NCI-H2029 (cell line): ENCODE data around the gene ATXN3L.

Experiments
- DNase-seq: peaks from one replicate; lab custom pipeline; 2025; lab: John Stamatoyannopoulos, UW

ATXN3L gene

DNA sequence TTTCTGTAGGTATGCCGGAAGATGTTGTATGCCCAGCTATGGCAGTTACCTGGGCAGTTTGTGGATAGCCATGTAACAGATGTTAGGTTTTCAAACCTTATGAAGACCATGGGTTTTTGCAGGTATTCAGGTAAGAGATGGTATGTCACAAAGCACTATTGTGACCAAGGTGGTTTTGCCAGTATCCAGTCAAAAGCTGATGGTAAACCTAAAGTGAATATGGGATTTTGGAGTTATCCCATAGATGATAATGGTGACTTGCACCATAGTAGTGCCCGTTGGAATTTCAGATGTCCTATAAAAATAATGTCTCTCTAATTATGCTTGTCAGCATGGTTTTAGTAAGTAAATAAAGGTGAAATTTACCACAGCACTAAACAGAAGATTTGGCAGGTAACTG is at the start of gene ATXN3L:
ATXN3L (minus strand) TSS at position 101 of the 400 bp plus-strand sequence. CDS start 119 bp downstream, outside the sequence.
- DNase-seq, result no peak

DNA sequence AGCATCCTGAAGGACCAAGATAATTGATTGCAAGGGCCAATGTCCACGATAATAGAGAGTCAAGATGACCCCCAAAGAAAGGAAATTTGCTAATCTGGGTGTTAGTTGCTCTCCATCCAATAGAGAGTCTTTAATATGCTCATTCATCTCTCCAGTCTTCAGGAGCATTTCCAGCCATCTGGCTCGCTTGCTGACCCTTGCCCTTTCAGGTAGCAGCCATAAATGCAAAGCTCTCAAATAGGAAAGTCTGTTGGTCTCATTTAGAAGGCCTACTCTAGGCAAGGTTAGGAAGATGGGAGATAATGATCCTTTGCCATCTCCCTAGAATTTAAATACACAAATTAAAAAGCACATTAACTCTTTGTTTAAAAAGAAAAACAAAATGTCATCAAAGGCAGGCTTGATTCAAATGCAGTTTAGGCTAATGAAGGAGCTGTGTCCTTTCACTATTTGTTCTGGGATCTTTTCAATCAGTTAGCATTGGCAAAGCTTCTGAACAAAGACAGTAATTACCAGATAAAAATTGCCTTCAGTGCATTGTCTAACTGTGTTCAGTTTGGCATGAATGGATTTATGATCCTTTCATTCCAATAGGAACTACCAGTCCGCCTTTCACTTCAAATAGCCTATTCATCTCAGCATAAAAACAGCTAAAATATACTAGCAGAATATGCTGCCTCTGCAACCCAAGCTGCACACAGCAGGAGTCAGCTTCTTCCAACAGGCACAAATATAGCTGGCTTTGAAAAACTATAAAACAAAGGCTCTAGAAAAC is 49.6 kb upstream of the ATXN3L start:
- no peak for DNase-seq

- DNase-seq, result no peak
These were observed 48.1 kb upstream of the ATXN3L start for GRCh38 chrX:13367950-13368349.

DNA sequence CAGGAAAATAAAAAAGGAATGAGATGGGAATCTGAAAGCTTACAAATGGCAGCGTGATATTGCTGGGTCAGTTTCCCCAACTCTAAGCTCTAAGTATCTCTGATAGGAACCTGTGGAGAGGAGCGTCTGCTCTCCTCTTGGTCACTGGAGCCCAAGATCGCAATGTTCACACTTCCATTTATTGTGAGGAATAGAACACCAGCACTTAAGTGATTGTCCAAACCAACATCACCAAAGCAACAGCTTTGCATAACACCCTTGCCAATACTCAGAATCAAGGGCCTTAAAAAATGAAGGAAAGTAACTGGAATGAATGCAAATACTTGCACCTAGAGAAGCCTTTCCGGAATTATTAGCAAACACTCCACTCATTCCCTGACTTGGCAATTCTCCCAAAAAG is 46.8 kb upstream of the ATXN3L start:
- DNase-seq, result no peak

DNA sequence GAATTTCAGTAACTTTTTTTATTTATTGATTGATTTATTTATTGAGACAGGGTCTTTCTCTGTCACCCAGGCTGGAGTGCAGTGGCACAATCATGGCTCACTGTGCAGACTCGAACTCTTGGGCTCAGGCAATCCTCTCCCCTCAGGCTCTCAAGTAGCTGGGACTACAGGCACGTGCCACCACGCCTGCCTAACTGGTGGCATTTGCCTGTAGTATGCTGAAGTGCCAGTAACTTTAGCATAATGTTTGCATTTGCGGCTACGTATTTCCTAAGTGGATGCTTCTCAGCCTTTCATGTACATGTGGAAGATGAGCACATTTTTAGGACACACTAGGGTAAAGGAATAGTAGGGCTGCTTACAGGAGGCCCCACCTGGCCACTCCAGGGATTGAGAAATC is 45.3 kb upstream of the ATXN3L start:
- no peak for DNase-seq

- DNase-seq, result no peak
These were observed 44.5 kb upstream of the ATXN3L start for GRCh38 chrX:13364230-13364857.

DNA sequence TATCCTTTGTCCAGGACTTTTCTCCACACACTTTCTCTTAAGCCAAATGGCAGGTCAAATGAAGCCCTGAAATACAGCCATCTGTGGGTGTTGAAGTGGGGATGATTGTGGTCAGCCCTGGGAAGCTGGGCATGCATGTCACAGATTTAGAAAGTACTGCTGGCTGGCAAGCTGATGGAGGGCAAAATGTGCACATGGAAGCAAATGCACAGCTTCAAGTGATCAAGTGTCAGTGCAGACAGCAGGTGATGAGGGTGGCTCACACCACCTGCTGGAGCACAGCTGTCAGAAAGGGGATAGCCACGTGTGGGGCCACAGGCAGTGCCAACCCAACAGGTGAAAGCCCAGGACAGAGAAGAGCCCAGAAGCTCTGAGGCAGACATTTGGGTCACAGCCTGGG is 40.3 kb upstream of the ATXN3L start:
- peak; percentile 28 for DNase-seq

DNA sequence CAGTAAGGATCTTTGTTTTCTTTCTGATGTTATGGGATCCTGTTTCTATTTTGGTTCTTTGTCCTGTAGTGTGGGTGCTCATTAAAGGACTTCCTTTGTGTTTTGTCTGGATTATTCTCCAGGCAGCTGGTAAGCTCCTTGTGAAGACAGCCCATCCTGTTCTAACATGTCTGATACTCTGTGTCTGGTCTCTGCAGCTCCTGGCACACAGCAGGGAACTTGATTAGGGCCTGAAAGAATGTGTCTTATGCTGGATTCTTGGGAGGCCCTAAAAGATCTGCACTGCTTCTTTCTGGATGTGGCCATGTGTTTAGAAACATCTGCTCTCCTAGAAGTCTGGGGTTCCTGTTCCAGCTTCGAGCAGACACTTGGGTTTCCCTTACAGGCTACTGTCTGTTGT is 38.1 kb upstream of the ATXN3L start:
- no peak for DNase-seq

GRCh38 chrX:13346646-13347045 is 26.8 kb upstream of the ATXN3L start:
- peak; percentile 68 for DNase-seq

- no peak for DNase-seq
These were observed 25.6 kb upstream of the ATXN3L start for GRCh38 chrX:13345438-13345837.

- DNase-seq, result no peak
These were observed 25.2 kb upstream of the ATXN3L start for GRCh38 chrX:13345037-13345436.

GRCh38 chrX:13341491-13342101 is 21.7 kb upstream of the ATXN3L start:
- DNase-seq, result no peak

DNA sequence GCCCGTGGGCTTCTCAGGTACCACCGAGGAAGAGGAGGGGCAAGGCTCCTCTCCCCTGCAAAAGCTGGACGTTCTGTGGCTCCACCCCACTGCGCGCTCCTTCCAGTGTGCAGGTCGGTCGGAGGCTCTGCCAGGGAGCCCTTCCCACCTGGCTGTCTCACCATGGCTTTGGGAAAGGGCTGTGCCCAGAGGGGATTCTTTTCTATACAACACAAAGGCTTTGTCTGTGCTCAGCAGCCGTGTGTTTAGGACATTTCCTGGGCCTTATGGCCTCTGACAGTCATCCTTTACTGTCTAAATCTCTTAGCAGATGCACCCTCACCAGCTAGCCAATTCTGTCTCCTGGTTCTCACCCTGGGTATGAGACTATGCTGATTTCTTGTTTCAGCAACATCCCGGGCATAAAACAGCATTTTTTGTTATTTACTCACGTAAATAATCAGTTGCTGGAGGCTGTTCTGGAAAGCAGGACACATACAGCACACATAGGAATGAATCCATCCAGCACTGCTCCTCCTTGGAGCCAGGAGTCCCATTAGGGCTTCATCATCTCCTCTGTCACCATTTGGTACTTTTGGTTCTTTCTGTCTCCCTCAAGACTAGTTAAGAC is 20.4 kb upstream of the ATXN3L start:
- DNase-seq, result no peak

DNA sequence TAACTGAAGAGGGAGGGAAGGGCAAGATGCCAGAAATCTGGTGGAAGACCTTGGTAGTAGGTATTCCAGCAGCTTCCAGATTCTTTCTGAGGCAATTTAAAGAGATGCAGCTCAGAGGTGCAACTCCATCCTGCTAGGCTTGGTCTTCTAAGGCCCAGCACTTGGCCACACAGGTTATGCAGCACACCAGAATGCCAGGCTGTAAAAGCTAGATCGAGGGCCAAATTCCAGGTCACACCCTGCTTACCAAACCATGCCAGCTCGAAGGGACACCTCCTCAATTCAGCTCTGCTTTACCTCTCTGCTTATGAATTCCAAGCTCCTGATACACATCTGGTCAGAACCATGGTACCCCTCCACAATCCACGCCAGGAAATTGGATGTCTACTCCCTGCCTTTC is 19.8 kb upstream of the ATXN3L start:
- no peak for DNase-seq

DNA sequence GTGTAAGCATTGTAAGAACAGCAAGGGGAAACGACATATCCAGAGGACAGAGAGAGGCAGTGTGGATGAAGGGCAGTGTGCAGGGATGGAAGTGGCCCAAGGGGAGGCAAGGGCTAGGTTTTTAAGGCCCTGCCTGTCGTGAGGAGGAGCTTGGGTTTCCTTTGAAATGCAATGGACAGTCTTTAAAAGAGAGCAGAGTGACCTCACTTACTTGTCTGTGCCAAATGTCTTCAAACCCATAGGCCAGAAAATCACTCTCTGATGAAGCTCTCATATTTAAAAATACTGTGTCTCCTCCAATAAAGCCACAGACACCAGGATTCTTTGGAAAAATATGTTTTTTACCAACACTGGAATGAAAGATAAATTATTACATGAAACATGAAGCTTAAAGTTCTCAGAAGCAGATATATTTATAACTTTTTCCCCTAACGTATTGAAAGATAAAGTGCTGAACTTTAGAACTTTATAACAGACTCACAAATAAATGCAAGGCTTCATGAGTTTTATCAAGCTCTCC is 19.2 kb upstream of the ATXN3L start:
- DNase-seq, result no peak

GRCh38 chrX:13334491-13334890 is 14.6 kb upstream of the ATXN3L start:
- no peak for DNase-seq

GRCh38 chrX:13330446-13330845 is 10.6 kb upstream of the ATXN3L start:
- no peak for DNase-seq

DNA sequence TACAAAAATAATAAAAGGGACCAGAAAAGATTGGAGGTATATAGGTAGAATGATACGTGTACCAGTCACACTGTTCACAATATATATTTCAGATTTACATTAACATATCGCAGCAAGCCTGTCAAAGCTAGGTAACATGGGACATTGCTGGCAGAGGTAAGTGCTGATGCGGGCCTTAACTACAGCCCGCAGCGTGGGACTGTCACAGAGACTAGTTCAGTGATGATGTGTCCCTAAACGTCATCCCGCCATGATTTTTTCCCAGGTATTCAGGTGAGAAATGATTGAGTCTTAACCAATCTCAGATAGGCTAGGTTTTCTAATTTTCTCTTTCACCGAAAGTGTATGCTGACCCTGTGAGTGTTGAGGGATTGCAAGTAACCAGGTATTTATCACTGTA is 7.8 kb upstream of the ATXN3L start:
- no peak for DNase-seq

- DNase-seq, result no peak
These were observed 3.4 kb upstream of the ATXN3L start for GRCh38 chrX:13323241-13323640.

DNA sequence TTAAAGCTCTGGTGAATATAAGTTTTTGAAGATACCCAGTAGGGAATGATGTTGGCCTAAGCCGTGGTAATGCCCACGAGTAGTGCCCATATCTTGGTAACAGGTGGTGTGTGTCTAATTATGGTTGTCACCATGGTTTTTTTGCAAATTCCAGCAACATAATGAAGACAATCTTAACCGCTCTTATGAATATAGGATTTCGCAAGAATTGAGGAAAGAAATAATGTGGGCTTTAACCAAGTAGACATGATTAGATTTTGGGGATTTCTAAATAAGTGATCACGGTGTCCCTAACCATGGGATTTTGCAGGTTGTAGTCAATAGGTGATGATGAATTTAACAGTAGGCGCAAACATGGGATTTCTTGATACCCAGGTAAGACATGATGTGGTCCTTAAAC is 2.5 kb downstream of the ATXN3L start:
- no peak for DNase-seq

- DNase-seq, result no peak
These were observed 8.3 kb downstream of the ATXN3L start for GRCh38 chrX:13311560-13311959.

GRCh38 chrX:13309631-13310030 is 10.2 kb downstream of the ATXN3L start:
- no peak for DNase-seq

DNA sequence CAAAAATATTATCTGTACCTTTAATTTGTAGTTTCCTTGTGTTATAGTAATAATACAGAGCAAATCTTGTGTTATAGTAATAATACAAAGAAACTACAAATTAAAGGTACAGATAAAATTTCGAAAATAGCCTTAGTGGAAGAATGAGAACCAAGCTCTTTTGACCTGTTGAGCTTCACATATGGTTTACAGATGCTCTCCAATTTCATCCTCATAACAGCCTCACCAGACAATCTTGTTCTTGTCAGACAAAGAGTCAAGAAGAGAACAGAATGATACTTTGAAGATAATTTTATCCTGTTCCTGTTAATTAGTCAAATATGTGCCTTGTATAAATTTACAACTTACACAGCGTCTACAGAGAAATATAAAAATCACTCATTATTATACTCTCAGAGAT is 12.8 kb downstream of the ATXN3L start:
- DNase-seq, result no peak
